Activated CD4-positive, alpha-beta T cell treated with anti-CD3 and anti-CD28 coated beads for 36 hours (primary cell): ENCODE results near the gene THSD4. TPM values are rescaled to one million over a fixed set of nuclear protein-coding genes. Genes with fewer than 3 reads are reported as not detected.

Experiments used
- ATAC-seq: fragments of 200-7000 bp; cut with Tn5 transposase; one replicate; pipeline ENCODE4 v1.10.0; 2021; ENCODE audit warnings: mild to moderate bottlenecking, moderate library complexity
- CTCF ChIA-PET: fragments of 350-600 bp; sonication (Branson Sonifier 250); formaldehyde crosslinking; loops from one replicate; lab custom pipeline; 2021; ENCODE audit warnings: antibody characterized with exemption; lab: Charles Lee
- POLR2A ChIA-PET: fragments of 350-600 bp; sonication (Branson Sonifier 250); formaldehyde crosslinking; loops from one replicate; lab custom pipeline; 2021; ENCODE audit warnings: antibody characterized with exemption, inconsistent platforms; lab: Charles Lee
- DNase-seq: peaks from one replicate; pipeline ENCODE4 v3.0.0-alpha.2; 2020
- H3K27ac Mint-ChIP-seq: one replicate; pipeline ENCODE4 v1.8.0; 2021; ENCODE audit warnings: mixed read lengths
- H3K27me3 Mint-ChIP-seq: one replicate; pipeline ENCODE4 v1.8.0; 2021; ENCODE audit warnings: mixed read lengths
- H3K36me3 Mint-ChIP-seq: one replicate; pipeline ENCODE4 v1.8.0; 2021; ENCODE audit warnings: low read depth, mixed read lengths
- H3K4me1 Mint-ChIP-seq: one replicate; pipeline ENCODE4 v1.8.0; 2021; ENCODE audit warnings: mixed read lengths
- H3K4me3 Mint-ChIP-seq: one replicate; pipeline ENCODE4 v1.8.0; 2021; ENCODE audit warnings: mild to moderate bottlenecking, moderate library complexity, mixed read lengths
- H3K9me3 Mint-ChIP-seq: one replicate; pipeline ENCODE4 v1.8.0; 2021; ENCODE audit warnings: low read depth, mixed read lengths
- intact Hi-C, 2 experiments: fragments of 100-400 bp; cut with DNase I in 1 of 2; cut with micrococcal nuclease in 1 of 2; formaldehyde crosslinking; loops; one replicate each; pipeline versions ENCODE4 v1.14.2 to v1.15.1; 2022 to 2024; cut with DNase I, micrococcal nuclease
- total RNA-seq, 2 experiments: library from RNA; stranded (reverse); gene quantifications; one replicate each; pipeline ENCODE4 v1.2.3, GENCODE V29; 2021

Gene THSD4
- total RNA-seq, 2 experiments from 2014 or later, result not detected

- no peaks in the 10 kb centered on the region for H3K36me3 Mint-ChIP-seq
- H3K4me1 Mint-ChIP-seq, result no peaks in the 10 kb centered on the region
- ChIA-PET CTCF (no interaction called here), POLR2A (no interaction called here)
- no peaks in the 10 kb centered on the region for H3K27me3 Mint-ChIP-seq
- no peak for DNase-seq
- intact Hi-C loops, result loop anchor here in 1 of 2 experiments (10.0 kb wide), 1 partner anchor 985 kb away; no protein-coding TSS in a partner anchor
- H3K27ac Mint-ChIP-seq, result no peak overlapping the region
- no peaks in the 10 kb centered on the region for H3K9me3 Mint-ChIP-seq
- H3K4me3 Mint-ChIP-seq, result no peak overlapping the region
- no peak for ATAC-seq
Measured at GRCh38 chr15:71809346-71809745, 694.1 kb downstream of the THSD4 start.

GRCh38 chr15:71810256-71811035, 695.2 kb downstream of the THSD4 start, which contains the start of gene NR2E3:
Gene NR2E3, plus strand, starts transcription at chr15:71810554. Its CDS starts 190 bp downstream, at chr15:71810744.
- no peaks in the 10 kb centered on the region for H3K36me3 Mint-ChIP-seq
- ATAC-seq, result no peak
- DNase-seq, result no peak
- ChIA-PET POLR2A (no interaction called here), CTCF (no interaction called here)
- intact Hi-C loops, result no loop called here
- no peak within 1 kb of the TSS for H3K27ac Mint-ChIP-seq
- H3K27me3 Mint-ChIP-seq, result no peaks in the 10 kb centered on the region
- H3K4me3 Mint-ChIP-seq, result no peak within 1 kb of the TSS
- H3K4me1 Mint-ChIP-seq, result no peaks in the 10 kb centered on the region
- H3K9me3 Mint-ChIP-seq, result no peaks in the 10 kb centered on the region

GRCh38 chr15:71811036-71811736, 695.9 kb downstream of the THSD4 start:
- POLR2A ChIA-PET, result no interaction called here
- no peak for DNase-seq
- no peaks in the 10 kb centered on the region for H3K9me3 Mint-ChIP-seq
- no peaks in the 10 kb centered on the region for H3K27me3 Mint-ChIP-seq
- H3K27ac Mint-ChIP-seq, result no peak overlapping the region
- no peaks in the 10 kb centered on the region for H3K4me1 Mint-ChIP-seq
- no peak overlapping the region for H3K4me3 Mint-ChIP-seq
- intact Hi-C loops, result no loop called here
- ATAC-seq, result no peak
- H3K36me3 Mint-ChIP-seq, result no peaks in the 10 kb centered on the region
- CTCF ChIA-PET, result no interaction called here

GRCh38 chr15:71811752-71812735, 696.8 kb downstream of the THSD4 start:
- no peaks in the 10 kb centered on the region for H3K27me3 Mint-ChIP-seq
- DNase-seq (no peak), ATAC-seq (no peak)
- intact Hi-C loops, result no loop called here
- H3K36me3 Mint-ChIP-seq, result no peaks in the 10 kb centered on the region
- no peak overlapping the region for H3K27ac Mint-ChIP-seq
- no peaks in the 10 kb centered on the region for H3K4me1 Mint-ChIP-seq
- H3K4me3 Mint-ChIP-seq, result no peak overlapping the region
- POLR2A ChIA-PET, result no interaction called here
- no peaks in the 10 kb centered on the region for H3K9me3 Mint-ChIP-seq
- CTCF ChIA-PET, result interaction anchor here (0.6 kb wide), 1 partner anchor 21 kb away, joined by 4 read pairs; no protein-coding TSS in a partner anchor

GRCh38 chr15:71812966-71813722, 697.9 kb downstream of the THSD4 start:
- Mint-ChIP-seq H3K36me3 (no peaks in the 10 kb centered on the region), H3K4me1 (no peaks in the 10 kb centered on the region), H3K9me3 (peaks cover 4% of the 10 kb centered on the region), H3K27ac (no peak overlapping the region), H3K27me3 (no peaks in the 10 kb centered on the region), H3K4me3 (no peak overlapping the region)
- intact Hi-C loops, result no loop called here
- ChIA-PET CTCF (no interaction called here), POLR2A (no interaction called here)
- DNase-seq (no peak), ATAC-seq (no peak)

GRCh38 chr15:71813723-71814470, 698.6 kb downstream of the THSD4 start:
- no peaks in the 10 kb centered on the region for H3K27me3 Mint-ChIP-seq
- DNase-seq (no peak), ATAC-seq (no peak)
- H3K9me3 Mint-ChIP-seq, result peaks cover 7% of the 10 kb centered on the region
- no peaks in the 10 kb centered on the region for H3K36me3 Mint-ChIP-seq
- intact Hi-C loops, result no loop called here
- ChIA-PET POLR2A (no interaction called here), CTCF (no interaction called here)
- no peak overlapping the region for H3K27ac Mint-ChIP-seq
- no peak overlapping the region for H3K4me3 Mint-ChIP-seq
- no peaks in the 10 kb centered on the region for H3K4me1 Mint-ChIP-seq

GRCh38 chr15:71815301-71815700, 700.0 kb downstream of the THSD4 start:
- Mint-ChIP-seq H3K4me1 (no peaks in the 10 kb centered on the region), H3K9me3 (peaks cover 14% of the 10 kb centered on the region), H3K36me3 (no peaks in the 10 kb centered on the region), H3K27me3 (no peaks in the 10 kb centered on the region), H3K27ac (no peak overlapping the region), H3K4me3 (no peak overlapping the region)
- ATAC-seq (no peak), DNase-seq (no peak)
- intact Hi-C loops, result no loop called here
- POLR2A ChIA-PET, result no interaction called here
- CTCF ChIA-PET, result no interaction called here

GRCh38 chr15:71817351-71817750, 702.1 kb downstream of the THSD4 start:
- Mint-ChIP-seq H3K4me3 (no peak overlapping the region), H3K27me3 (no peaks in the 10 kb centered on the region), H3K4me1 (no peaks in the 10 kb centered on the region), H3K36me3 (peaks cover 8% of the 10 kb centered on the region), H3K27ac (no peak overlapping the region), H3K9me3 (peaks cover 28% of the 10 kb centered on the region)
- ChIA-PET CTCF (no interaction called here), POLR2A (no interaction called here)
- intact Hi-C loops, result no loop called here
- DNase-seq (no peak), ATAC-seq (no peak)

GRCh38 chr15:71820127-71820526, 704.9 kb downstream of the THSD4 start:
- no peak overlapping the region for H3K27ac Mint-ChIP-seq
- ATAC-seq (no peak), DNase-seq (no peak)
- H3K4me1 Mint-ChIP-seq, result no peaks in the 10 kb centered on the region
- ChIA-PET CTCF (interaction anchor here (0.6 kb wide), 1 partner anchor 316 kb away, joined by 3 read pairs; no protein-coding TSS in a partner anchor), POLR2A (no interaction called here)
- intact Hi-C loops, result no loop called here
- H3K36me3 Mint-ChIP-seq, result peaks cover 32% of the 10 kb centered on the region
- H3K9me3 Mint-ChIP-seq, result peaks cover 41% of the 10 kb centered on the region
- no peak overlapping the region for H3K4me3 Mint-ChIP-seq
- no peaks in the 10 kb centered on the region for H3K27me3 Mint-ChIP-seq

GRCh38 chr15:71821547-71822129, 706.4 kb downstream of the THSD4 start:
- POLR2A ChIA-PET, result no interaction called here
- ATAC-seq, result no peak
- no peak for DNase-seq
- intact Hi-C loops, result no loop called here
- Mint-ChIP-seq H3K36me3 (peaks cover 46% of the 10 kb centered on the region), H3K4me1 (no peaks in the 10 kb centered on the region), H3K27ac (no peak overlapping the region), H3K9me3 (peaks cover 41% of the 10 kb centered on the region), H3K27me3 (no peaks in the 10 kb centered on the region), H3K4me3 (no peak overlapping the region)
- CTCF ChIA-PET, result no interaction called here
